Right ventricle myocardium superior (tissue), 1 donor: Measurements from ENCODE around the gene RAB11FIP5. TPM values are rescaled to one million over a fixed set of nuclear protein-coding genes. Genes with fewer than 3 reads are reported as not detected.
"Not testable (repeated sequence)": the region's sequence is repeated elsewhere in the genome, so short reads cannot be mapped to it uniquely, and the experiment has no call there.

Experiments
- ATAC-seq: fragments of 200-7000 bp; cut with Tn5 transposase; one replicate; pipeline ENCODE4 v1.9.1; 2020; ENCODE audit warnings: mild to moderate bottlenecking; ENCODE audit not compliant: poor library complexity
- DNase-seq: peaks from one replicate; pipeline ENCODE4 v3.0.0-alpha.2; 2020
- intact Hi-C: fragments of 100-400 bp; cut with DNase I; formaldehyde crosslinking; loops from one replicate; pipeline ENCODE4 v1.11.2; 2022
- long read RNA-seq: library from polyadenylated mRNA; unstranded; transcript quantifications from one replicate; pipeline ENCODE4 v2.0.0, GENCODE V29; 2021
- total RNA-seq: library from RNA; stranded (reverse); fragmentation: NEBNext Ultra II Directional; extraction: Animal tissue kit (Norgen Biotek cat#: 25700); gene quantifications from one replicate; pipeline ENCODE4 v1.2.1, GENCODE V29; 2021
- donor health status: DM: no; HTN: yes; CAD: no; lungs with severe emphysema.

RAB11FIP5 gene
- total RNA-seq, result 17.9 TPM
- long read RNA-seq, full-length matches to known transcripts, result 41 of 81 reads
- long read RNA-seq, partial matches to known transcripts, result 31 of 81 reads
- long read RNA-seq, other reads (novel, unspliced or antisense), result 9 of 81 reads

DNA sequence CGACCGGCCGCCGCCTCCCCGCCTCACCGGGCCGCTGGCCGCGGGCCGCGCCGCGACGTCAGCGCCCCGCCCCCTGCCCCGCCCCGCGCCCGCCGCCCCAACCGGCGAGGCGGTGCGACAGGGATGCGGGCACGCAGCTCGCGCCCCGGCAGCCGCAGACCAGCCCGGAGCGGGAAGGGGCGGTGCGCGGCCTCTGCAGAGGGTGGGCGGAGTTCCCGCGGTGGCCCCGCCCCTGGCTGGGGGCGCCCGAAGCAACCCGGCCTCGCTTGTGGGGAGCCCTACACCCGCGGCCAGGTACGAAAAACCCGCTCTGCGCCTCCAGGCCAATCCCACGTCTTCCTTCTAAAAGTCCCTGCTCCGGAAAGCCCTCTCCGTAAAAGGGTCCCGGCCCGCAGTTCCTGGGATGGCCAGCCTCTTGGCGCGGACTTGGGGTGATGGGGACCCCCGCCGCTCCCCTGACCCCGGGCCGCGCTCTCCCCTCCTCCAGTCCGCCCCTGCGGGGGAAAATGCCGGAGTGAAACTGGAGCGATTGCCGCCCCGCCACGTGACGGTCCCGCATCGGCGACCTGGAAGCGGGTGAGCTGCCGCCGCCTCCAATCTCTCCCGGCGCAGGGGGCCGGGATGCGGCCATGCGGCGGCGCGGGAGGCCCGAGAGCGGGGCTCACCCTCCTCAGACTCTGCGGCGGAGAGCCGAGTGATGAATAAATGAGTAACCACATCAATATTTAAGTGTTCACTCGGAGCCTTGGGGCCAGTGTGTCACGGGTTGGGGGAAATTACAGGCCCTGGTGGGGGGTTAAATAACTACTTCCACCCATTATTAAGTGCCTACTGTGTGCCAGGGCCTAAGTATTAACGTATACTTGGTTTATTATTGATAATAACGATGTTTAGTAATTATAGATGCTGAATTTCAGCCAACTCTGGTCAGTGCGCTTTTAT is at the start of gene RAB11FIP5:
Gene RAB11FIP5 (minus strand): TSS at position 36 of the 942 bp plus-strand sequence. CDS start 171 bp downstream, outside the sequence.
- intact Hi-C loops, result no loop called here
- ATAC-seq, result peak; percentile 92
- DNase-seq, result peak; percentile 83

- DNase-seq (peak; percentile 75), ATAC-seq (peak; percentile 88)
- intact Hi-C loops, result no loop called here
Observed at GRCh38 chr2:73156539-73157124, 43.9 kb upstream of the RAB11FIP5 start.

- ATAC-seq (no peak), DNase-seq (no peak)
- intact Hi-C loops, result no loop called here
Observed at GRCh38 chr2:73142937-73143336, 30.2 kb upstream of the RAB11FIP5 start.

DNA sequence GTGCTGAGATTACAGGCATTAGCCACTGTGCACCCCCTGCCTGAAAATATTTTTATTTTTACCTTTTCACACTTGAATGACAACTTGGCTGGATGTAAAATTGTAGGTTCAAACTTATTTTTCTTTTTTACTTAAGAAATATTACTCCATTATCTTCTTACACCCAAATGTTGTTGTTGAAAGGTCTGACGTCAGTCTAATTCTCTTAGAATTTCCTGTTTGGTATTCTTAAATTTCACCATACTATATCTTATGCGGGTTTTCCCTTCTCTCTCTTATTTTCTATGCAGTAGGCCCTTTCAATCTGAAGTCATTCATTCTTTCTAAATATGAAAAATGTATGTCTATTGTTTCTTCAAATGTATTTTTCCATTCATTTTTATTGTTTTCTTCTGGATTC is 29.1 kb upstream of the RAB11FIP5 start:
- intact Hi-C loops, result no loop called here
- ATAC-seq, result no peak
- no peak for DNase-seq

- intact Hi-C loops, result no loop called here
- no peak for ATAC-seq
- no peak for DNase-seq
Observed at GRCh38 chr2:73135236-73135635, 22.5 kb upstream of the RAB11FIP5 start.

GRCh38 chr2:73134471-73134870 is 21.7 kb upstream of the RAB11FIP5 start:
- no peak for ATAC-seq
- intact Hi-C loops, result no loop called here
- DNase-seq, result no peak

- intact Hi-C loops, result no loop called here
- DNase-seq (no peak), ATAC-seq (no peak)
Observed at GRCh38 chr2:73133566-73134197, 20.9 kb upstream of the RAB11FIP5 start.

GRCh38 chr2:73131807-73132206 is 19.1 kb upstream of the RAB11FIP5 start:
- DNase-seq (no peak), ATAC-seq (no peak)
- intact Hi-C loops, result no loop called here

GRCh38 chr2:73130790-73131189 is 18.0 kb upstream of the RAB11FIP5 start:
- intact Hi-C loops, result no loop called here

GRCh38 chr2:73128841-73129535 is 16.2 kb upstream of the RAB11FIP5 start:
- no peak for ATAC-seq
- DNase-seq, result no peak
- intact Hi-C loops, result no loop called here

More at GRCh38 chr2:73130790-73131189, 18.0 kb upstream of the RAB11FIP5 start:
- no peak for ATAC-seq
- DNase-seq, result no peak

DNA sequence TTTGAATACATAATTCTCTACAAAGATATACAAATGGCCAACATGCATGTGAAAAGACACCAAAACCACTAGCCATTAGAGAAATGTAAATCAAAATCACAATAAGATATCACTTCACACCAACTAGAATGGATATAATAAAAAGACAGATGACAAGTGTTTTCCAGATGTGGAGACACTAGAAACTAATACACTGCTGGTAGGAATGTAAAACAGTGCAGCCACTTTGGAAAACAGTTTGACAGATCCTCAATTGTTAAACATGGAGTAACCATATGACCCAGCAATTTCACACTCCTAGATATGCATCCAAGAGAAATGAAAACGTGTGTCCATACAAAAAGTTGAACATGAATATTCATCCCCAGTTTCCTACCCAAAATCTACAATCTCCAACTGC is 9.8 kb upstream of the RAB11FIP5 start:
- DNase-seq (no peak), ATAC-seq (no peak)
- intact Hi-C loops, result no loop called here

GRCh38 chr2:73119611-73120239 is 7.0 kb upstream of the RAB11FIP5 start:
- intact Hi-C loops, ATAC-seq, DNase-seq: not testable (repeated sequence)

DNA sequence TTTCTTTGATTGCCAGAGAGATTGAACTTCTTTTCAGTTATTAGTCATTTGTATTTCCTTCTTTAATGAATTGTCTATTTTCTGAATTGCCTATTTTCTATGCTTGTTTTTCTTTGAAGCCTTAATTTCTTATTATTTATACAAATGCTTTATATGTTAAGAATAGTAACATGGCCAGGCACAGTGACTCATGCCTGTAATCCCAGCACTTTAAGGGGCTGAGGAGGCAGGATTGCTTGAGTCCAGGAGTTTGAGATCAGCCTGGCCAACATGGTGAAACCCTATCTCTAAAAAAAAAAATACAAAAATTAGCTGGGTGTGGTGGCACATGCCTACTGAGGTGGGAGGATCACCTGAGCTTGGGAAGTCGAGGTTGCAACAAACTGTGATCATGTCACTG is 4.7 kb upstream of the RAB11FIP5 start:
- intact Hi-C loops, result no loop called here
- ATAC-seq (no peak), DNase-seq (no peak)

DNA sequence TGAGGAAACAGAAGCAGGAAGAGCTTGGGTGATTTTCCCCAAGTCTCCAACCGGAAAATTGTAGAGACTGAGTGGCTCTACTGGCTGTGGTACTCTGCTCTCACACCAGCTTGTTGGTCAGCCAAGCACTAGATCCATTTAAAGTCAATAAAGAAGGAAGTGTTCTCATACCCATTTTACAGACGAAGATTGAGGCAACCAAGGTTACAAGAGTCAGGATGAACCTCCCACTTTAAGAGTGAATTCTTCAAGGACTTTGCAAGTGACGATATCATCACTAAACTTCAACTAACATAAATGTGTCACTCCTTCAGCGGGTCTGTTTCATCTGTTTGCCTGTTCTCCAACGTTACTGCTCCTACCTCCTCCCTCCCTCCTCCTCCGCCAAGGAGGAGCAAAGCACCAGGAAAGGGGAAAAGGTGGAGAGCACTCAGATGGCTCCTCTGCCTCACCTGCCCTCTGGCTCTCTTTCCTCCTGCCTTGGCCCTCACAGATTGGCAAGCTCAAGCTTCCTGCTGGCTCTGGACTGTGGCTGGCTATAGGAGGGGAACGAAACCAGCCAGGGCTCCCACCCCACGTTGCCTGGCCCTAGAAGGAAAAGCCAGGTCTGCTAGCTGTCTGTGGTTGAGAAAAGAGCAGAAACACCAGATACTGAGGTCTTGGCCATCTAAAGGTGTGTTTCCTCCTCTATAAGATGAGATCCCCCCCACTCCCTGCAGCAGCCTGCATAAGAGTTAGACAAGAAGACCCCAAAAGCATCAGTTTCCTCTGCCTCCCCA is 3.6 kb upstream of the RAB11FIP5 start:
- ATAC-seq (no peak), DNase-seq (no peak)
- intact Hi-C loops, result no loop called here

DNA sequence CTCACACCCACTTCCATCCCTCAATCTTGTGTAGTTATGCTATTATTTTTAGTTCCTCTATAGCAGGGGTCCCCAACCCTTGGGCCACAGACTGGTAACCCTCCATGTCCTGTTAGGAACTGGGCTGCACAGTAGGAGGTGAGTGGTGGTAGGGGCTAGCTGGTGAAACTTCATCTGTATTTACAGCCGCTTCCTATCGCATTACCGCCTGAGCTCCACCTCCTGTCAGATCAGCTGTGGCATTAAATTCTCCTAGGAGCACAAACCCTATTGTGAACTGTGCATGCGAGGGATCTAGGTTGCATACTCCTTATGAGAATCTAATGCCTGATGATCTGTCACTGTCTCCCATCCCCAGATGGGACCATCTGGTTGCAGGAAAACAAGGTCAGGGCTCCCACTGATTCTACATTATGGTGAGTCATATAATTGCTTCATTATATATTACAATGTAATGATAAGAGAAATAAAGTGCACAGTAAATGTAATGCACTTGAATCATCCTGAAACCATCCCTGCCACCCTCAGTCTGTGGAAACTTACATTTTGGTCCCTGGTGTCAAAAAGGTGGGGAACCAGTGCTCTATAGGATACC is 1.6 kb upstream of the RAB11FIP5 start:
- ATAC-seq, result no peak
- intact Hi-C loops, result no loop called here
- DNase-seq, result no peak

DNA sequence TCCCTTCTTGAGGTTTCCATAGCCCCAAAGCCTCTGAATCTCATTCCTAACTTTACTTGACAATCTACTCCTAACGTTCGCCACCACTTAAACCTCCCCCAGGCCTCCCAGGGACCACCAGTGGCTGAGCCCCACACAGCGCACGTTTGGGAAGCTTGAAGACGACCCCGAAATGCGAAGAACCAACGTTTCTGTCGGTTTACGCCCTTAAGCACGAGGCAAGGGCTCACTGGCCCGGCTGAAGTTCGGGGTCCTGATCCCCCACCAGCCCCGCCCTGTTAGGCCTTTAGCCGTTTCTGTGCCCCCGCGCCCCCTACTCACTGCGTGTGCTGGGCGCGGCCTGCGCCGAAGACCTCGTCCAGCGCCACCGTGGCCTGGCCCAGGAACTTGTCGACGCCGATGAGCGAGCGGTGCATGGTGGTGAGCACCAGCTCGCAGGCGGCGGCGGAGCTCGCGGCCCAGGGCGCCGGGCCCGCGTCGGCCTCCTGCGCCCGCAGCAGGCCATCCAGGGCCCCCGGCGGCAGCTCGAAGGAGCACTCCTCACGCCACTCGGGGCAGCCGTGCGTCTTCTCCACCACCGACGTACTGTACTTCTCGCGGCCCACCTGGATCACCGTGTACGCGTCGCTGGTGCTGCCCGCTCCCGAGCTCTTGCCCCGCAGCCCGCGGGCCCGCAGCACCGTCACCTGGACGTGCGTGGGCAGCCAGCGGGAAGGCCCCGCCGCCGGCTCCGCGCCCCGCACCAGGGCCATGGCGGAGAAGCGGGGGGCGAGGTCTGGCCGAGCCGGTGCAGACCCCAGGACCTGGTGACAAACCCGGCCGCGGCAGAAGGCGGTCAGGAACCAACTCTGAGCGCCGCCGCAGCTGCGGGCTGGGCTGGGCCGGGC is 479 bp downstream of the RAB11FIP5 start:
- DNase-seq (peak; percentile 54), ATAC-seq (peak; percentile 54)
- intact Hi-C loops, result no loop called here
